DMS153 treated with DMSO at 0.1 percent for 48 hours (cell line): ENCODE data around the gene SORCS2.

Experiments
- DNase-seq: peaks from one replicate; lab custom pipeline; 2025; ENCODE audit not compliant: unreplicated experiment; lab: John Stamatoyannopoulos, UW

Gene SORCS2

GRCh38 chr4:7423801-7424552 is 231.6 kb downstream of the SORCS2 start:
- no peak for DNase-seq

GRCh38 chr4:7424553-7425111 is 232.3 kb downstream of the SORCS2 start:
- no peak for DNase-seq

- DNase-seq = no peak
Observed at GRCh38 chr4:7425124-7425523, 232.8 kb downstream of the SORCS2 start.

DNA sequence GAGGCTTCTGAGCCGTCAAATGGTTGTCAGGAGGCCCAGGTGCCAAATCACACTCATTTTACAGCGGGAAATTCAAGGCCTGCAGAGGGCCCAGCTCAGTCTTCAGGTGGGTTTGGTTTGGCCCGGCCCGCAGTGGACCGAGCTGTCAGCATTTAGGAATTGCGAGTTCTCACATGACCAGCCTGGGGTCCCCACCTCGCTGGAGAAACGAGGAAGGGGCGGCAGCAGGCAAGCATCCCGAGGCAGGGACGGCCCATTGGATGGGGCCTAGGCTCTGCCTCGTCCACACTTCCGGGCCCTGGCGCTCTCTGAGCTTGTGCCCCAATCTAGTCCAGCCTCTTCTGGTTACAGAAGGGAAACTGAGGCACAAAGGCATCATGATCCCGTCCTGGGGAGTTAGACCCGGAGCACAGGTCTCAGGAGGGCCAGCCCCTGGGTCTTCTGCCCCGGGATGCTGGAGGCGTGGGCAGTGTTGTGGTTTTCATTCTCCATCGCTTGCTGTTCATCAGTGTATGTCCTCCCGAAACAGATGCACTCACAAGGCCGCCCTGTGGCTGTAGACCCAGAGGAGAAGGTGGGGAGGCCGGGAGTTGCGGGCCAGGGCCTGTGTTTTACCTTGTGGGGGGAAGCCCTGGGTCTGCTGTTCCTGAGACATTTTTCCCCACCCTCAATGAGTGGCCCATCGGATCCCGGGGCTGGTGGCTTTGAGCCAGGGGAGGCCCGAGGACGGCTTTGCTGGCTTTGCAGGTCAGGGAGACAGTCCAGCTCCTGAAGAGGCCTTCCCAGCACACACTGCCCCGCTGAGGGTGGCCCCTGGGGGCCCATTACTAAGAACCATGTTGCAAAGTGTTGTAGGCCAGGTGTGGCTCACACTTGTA is 233.5 kb downstream of the SORCS2 start:
- DNase-seq = no peak

DNA sequence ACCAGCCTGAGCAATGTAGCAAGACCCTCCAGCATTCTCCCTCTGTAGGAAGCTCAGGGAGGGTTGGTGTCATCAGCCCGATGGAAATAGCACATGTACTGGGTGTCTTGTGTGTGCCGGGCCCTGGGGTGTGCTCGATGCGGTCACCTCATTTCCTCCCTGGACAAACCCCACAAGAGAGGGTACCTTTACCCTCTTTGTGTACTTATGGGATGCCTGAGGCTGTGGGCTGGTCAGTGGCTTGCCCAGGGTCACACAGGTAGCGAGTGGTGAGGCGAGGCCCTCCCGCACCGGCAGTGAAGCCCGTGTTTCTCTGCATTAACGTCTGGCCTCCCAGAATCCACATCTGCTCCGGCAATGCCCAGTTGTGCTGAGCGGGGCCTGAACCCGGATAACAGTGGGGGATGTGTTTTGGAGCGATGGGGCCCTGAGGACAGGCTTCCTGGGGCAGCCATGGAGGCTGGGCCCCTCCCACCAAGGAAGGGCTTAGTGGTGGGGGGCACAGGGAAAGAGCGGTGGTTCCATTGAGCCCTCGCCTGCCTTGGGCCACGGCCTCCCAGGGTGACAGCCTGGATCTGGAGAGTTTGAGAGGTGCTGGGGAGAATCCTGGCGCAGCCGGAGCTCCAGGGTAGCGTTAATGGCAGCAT is 234.3 kb downstream of the SORCS2 start:
- no peak for DNase-seq

GRCh38 chr4:7427361-7427760 is 235.0 kb downstream of the SORCS2 start:
- DNase-seq = no peak

GRCh38 chr4:7427831-7428260 is 235.5 kb downstream of the SORCS2 start:
- DNase-seq = no peak

GRCh38 chr4:7428261-7429068 is 236.1 kb downstream of the SORCS2 start:
- DNase-seq = no peak

- DNase-seq = no peak
Observed at GRCh38 chr4:7429069-7429416, 236.7 kb downstream of the SORCS2 start.

DNA sequence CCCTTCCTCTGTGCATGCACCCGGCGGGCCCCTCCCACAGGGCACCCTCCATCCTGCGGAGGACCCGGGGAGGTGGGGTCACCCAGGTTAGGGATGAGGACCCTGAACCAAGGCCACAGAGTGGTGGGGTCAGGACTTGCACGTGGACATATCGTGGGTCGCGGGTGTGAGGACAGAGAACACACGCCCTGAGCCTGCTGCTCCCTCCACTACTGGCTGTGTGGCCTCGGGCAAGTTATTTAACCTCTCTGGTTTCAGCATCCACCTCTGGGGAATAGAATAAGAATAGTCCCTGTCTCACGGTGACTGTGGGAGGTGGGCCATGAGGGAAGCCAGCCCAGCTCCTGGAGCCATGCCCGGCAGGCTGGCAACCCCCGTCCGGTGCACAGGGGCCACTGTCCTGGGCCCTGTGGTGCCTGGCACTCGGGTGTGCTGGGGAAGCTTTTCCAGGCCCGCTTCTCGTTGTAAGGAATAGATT is 237.3 kb downstream of the SORCS2 start:
- DNase-seq = no peak

DNA sequence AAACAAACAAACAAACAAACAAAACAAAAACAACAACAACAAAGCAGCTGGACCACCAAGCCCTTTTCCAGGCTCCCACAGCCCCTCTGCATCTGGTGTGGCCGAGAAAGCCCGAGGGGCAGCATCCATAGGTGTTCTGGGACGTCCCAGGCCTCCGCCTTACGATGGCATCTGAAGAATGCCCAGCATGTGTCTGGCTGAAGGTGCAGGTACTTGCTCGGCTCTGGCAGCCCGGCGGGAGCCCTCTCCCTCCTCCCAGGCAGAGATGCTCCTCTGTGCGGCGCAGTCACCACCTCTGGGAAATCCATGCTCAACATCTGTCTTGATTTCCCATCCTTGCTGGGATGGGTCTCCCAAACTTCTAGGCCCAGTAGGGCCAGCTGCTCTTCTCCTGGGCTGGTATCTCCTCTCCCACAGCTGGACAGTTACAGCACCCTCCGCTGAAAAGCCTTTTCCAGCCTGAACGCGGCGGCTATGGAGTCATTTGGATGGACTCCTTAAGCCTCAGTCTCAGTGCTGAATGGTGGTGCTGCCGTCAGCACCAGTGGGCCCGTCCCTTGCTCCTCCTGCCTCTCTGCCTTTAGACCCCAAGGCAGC is 238.1 kb downstream of the SORCS2 start:
- no peak for DNase-seq

GRCh38 chr4:7430965-7431695 is 238.8 kb downstream of the SORCS2 start:
- no peak for DNase-seq

DNA sequence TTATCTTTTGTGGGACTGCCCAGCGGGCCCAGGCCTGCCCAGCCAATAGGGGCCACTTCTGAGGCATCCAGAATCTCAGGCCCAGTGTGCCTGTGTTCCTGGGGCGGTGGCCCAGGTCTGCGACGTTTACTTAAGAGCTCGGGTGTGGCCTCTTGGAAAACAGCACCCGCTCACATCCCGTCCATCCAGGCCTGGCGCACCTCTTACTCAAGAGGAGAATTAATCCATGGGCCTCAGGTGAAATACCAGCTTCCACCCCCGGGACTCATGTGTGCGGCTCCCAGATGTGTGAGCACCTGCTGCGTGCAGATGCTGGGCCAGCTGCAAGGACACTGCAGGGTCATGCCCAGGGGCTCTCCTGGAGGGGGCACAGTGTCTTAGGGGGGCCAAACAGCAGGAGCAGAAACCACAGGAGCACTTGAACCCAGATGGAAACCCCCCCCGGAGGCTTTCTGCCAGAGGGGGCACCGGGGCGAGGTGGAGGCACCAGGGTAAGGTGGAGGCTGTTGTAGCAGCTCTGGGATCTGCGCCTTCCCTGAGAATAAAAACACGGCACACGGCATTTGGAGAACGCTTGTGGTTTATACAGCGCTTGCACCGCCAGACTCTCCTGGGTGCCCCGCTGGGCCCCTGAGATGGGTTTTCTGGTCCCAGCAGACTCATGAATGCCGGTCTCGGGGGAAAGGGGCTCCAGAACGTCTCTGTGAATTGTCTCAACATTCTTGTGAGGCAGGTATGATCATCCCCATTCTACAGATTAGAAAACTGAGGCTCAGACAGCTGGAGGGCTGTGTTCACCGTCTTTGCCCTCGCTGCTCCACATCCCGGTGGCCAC is 239.6 kb downstream of the SORCS2 start:
- DNase-seq = no peak

DNA sequence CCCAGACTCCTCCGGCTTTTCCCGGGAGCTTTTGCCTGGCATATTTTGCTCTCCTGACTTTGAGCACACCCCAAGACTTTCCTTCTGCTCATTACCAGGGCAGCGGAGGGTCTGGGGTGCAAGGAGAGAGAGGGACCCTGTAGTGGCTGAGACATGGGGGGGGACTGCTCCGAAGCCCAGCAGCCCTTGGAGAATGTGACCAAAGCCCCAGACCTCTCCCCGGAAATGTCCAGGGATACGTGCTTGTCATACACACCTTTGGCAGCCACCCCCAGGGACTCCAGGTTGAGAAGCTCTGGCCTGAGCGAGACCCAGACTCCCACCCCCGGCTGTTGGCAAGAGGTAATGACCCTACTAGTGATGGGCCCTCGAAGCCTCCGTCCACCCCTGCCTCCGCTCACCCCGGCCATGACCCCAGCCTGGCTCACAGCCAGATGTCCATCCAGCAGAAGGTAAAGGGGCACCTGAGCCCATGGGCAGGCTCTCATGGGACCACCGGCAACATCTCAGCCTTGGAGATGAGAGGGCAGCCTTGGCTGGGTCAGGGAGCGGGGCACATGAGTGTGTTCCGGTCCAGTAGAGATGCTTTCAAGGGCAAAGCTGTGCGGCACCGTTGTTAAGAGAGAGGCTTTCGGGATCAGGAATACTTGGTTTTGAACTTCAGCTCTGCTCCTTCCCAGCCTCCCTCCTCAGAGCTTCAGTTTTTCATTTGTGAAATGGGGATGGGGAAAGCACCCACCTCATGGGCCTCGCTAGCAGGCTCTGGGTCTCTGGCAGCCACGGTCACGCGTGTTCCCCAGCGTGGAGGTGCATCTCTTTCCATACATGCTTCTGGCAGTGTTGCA is 240.4 kb downstream of the SORCS2 start:
- DNase-seq = no peak

DNA sequence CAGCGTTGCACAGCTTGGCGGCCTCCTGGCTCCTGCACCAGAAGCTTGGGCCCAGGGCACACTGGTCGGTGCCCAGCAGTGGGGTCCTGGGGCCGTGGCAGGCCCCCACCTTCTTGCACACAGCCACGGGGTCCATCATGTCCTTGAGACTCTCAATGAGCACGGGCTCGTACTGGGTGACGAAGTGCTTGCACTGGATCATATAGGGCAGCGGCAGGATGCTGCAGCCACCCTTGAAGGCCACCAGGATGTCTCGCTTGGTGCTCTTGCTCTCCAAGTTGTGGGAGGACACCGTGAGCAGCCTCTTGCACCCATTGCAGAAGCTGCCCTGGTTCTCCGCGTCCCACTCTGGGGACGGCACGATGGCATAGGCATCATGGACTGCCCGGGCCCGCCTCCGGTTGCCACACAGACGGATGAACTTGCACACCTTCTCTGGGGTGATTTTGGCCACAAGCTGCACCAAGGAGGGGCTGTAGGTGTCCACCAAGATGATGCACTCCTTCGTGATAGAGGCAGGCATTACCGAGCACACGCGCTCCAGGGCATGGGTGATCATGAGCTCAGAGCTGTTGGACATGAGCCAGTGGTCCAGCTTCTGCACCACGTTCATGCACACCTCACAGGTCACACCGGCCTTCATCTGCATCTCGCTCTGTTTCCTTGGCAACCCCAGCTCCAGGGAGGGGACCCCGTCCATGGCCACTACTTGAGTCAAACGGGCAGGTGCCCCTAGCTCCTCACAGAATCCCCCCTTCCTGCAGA is 241.2 kb downstream of the SORCS2 start:
- DNase-seq = no peak

GRCh38 chr4:7434141-7434765 is 241.9 kb downstream of the SORCS2 start:
- no peak for DNase-seq

- DNase-seq = no peak
Observed at GRCh38 chr4:7434766-7435150, 242.4 kb downstream of the SORCS2 start, which contains the start of gene PSAPL1. TSS of gene PSAPL1 (minus strand) at chr4:7434930. CDS start at chr4:7434879, 51 bp downstream.
